GM21723 (cell line): ENCODE measurements around the gene TMEM59.
"Not testable (repeated sequence)": the region's sequence is repeated elsewhere in the genome, so short reads cannot be mapped to it uniquely, and the experiment has no call there.

Experiments used
- ATAC-seq: cut with Tn5 transposase; IDR thresholded peaks from one replicate; pipeline ENCODE4 v1.9.1; 2021; ENCODE audit warnings: mild to moderate bottlenecking, moderate library complexity; ENCODE audit not compliant: unreplicated experiment

The TMEM59 gene

GRCh38 chr1:54013393-54014008, 39.5 kb downstream of the TMEM59 start:
- ATAC-seq = no peak

GRCh38 chr1:54012863-54013262, 40.1 kb downstream of the TMEM59 start:
- ATAC-seq = no peak

- ATAC-seq = no peak
Measured at GRCh38 chr1:54012008-54012325, 41.0 kb downstream of the TMEM59 start.

- no peak for ATAC-seq
Measured at GRCh38 chr1:54011316-54012007, 41.5 kb downstream of the TMEM59 start.

- no peak for ATAC-seq
Measured at GRCh38 chr1:54010415-54011117, 42.4 kb downstream of the TMEM59 start.

- ATAC-seq = no peak
Measured at GRCh38 chr1:54009406-54009805, 43.6 kb downstream of the TMEM59 start.

- ATAC-seq = no peak
Measured at GRCh38 chr1:54008876-54009275, 44.1 kb downstream of the TMEM59 start.

- no peak for ATAC-seq
Measured at GRCh38 chr1:54007613-54008012, 45.4 kb downstream of the TMEM59 start.

- ATAC-seq = no peak
Measured at GRCh38 chr1:54006508-54006907, 46.5 kb downstream of the TMEM59 start.

- ATAC-seq = no peak
Measured at GRCh38 chr1:54004481-54005049, 48.4 kb downstream of the TMEM59 start.

- not testable (repeated sequence) for ATAC-seq
Measured at GRCh38 chr1:54003750-54004480, 49.1 kb downstream of the TMEM59 start.

- no peak for ATAC-seq
Measured at GRCh38 chr1:54003249-54003646, 49.8 kb downstream of the TMEM59 start.

GRCh38 chr1:54002544-54003248, 50.3 kb downstream of the TMEM59 start:
- ATAC-seq = no peak

GRCh38 chr1:54001591-54001990, 51.4 kb downstream of the TMEM59 start:
- ATAC-seq = no peak

GRCh38 chr1:53999920-54000319, 53.1 kb downstream of the TMEM59 start:
- no peak for ATAC-seq

- ATAC-seq = no peak
Measured at GRCh38 chr1:53998223-53998622, 54.8 kb downstream of the TMEM59 start.

- no peak for ATAC-seq
Measured at GRCh38 chr1:53995683-53996082, 57.3 kb downstream of the TMEM59 start.

- ATAC-seq = not testable (repeated sequence)
Measured at GRCh38 chr1:53994516-53994915, 58.5 kb downstream of the TMEM59 start.

GRCh38 chr1:53992085-53992874, 60.7 kb downstream of the TMEM59 start:
- ATAC-seq = no peak

- no peak for ATAC-seq
Measured at GRCh38 chr1:53987880-53988279, 65.1 kb downstream of the TMEM59 start.
